GM18858 (cell line): ENCODE results near the gene FAM174C.

Experiments used
- ATAC-seq: cut with Tn5 transposase; IDR thresholded peaks from one replicate; pipeline ENCODE4 v1.9.1; 2021; ENCODE audit not compliant: unreplicated experiment

Gene FAM174C

GRCh38 chr19:1260749-1261537 is 14.4 kb upstream of the FAM174C start:
- peak; percentile 26 for ATAC-seq

GRCh38 chr19:1261538-1261797 is 13.9 kb upstream of the FAM174C start:
- ATAC-seq: no peak

GRCh38 chr19:1261798-1262622 is 13.3 kb upstream of the FAM174C start:
- no peak for ATAC-seq

- no peak for ATAC-seq
Observed at GRCh38 chr19:1262623-1263123, 12.7 kb upstream of the FAM174C start.

GRCh38 chr19:1263188-1263587 is 12.1 kb upstream of the FAM174C start:
- ATAC-seq: no peak

- no peak for ATAC-seq
Observed at GRCh38 chr19:1264801-1265614, 10.3 kb upstream of the FAM174C start.

GRCh38 chr19:1265615-1266128 is 9.7 kb upstream of the FAM174C start:
- no peak for ATAC-seq

- peak; percentile 27 for ATAC-seq
Observed at GRCh38 chr19:1266129-1266915, 9.0 kb upstream of the FAM174C start.

GRCh38 chr19:1266916-1267476 is 8.3 kb upstream of the FAM174C start:
- ATAC-seq: peak; percentile 12

GRCh38 chr19:1267477-1268225 is 7.7 kb upstream of the FAM174C start:
- no peak for ATAC-seq

GRCh38 chr19:1268226-1269064 is 6.9 kb upstream of the FAM174C start:
- no peak for ATAC-seq

GRCh38 chr19:1269065-1269477 is 6.3 kb upstream of the FAM174C start, which contains the start of gene CIRBP:
Gene CIRBP (plus strand): TSS chr19:1269332. CDS start chr19:1270934, 1,602 bp downstream.
- peak; percentile 22 for ATAC-seq

- peak; percentile 13 for ATAC-seq
Observed at GRCh38 chr19:1269478-1270212, 5.7 kb upstream of the FAM174C start.

- ATAC-seq: no peak
Observed at GRCh38 chr19:1270213-1270853, 5.0 kb upstream of the FAM174C start.

GRCh38 chr19:1270854-1271527 is 4.3 kb upstream of the FAM174C start:
- no peak for ATAC-seq
